ENCODE data around the gene MEOX1.

- no peak for TF ChIP-seq CTCF (conservative IDR thresholded peaks at IDR 0.05; ENCODE audit: low read depth, low read length)
- no peak for TF ChIP-seq EZH2 (IDR thresholded peaks at IDR 0.05; ENCODE audit: low read length, unreplicated experiment)
- TF ChIP-seq EZH2phosphoT487 (IDR thresholded peaks at IDR 0.05; ENCODE audit: borderline replicate concordance, low read length) = no peak
Measured at GRCh38 chr17:43695970-43696865, 34.5 kb upstream of the MEOX1 start.

All from PC-3 (cell line).